Stimulated activated CD4-positive, alpha-beta T cell treated with anti-CD3 and anti-CD28 coated beads, Interleukin-1b, Interleukin-23, amount 100 ng/mL, for 4 hours (primary cell): Measurements from ENCODE around the gene TRIM49D2.
"Not testable (repeated sequence)": the region's sequence is repeated elsewhere in the genome, so short reads cannot be mapped to it uniquely, and the experiment has no call there.

Experiments
- DNase-seq, 2 donors: peaks; one replicate each; pipeline ENCODE4 v3.0.0-alpha.2; 2020; ENCODE audit warnings: low read depth in 2 of 2

Gene TRIM49D2, protein sequence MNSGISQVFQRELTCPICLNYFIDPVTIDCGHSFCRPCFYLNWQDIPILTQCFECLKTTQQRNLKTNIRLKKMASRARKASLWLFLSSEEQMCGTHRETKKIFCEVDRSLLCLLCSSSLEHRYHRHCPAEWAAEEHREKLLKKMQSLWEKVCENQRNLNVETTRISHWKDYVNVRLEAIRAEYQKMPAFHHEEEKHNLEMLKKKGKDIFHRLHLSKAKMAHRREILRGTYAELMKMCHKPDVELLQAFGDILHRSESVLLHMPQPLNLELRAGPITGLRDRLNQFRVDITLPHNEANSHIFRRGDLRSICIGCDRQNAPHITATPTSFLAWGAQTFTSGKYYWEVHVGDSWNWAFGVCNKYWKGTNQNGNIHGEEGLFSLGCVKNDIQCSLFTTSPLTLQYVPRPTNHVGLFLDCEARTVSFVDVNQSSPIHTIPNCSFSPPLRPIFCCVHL

DNA sequence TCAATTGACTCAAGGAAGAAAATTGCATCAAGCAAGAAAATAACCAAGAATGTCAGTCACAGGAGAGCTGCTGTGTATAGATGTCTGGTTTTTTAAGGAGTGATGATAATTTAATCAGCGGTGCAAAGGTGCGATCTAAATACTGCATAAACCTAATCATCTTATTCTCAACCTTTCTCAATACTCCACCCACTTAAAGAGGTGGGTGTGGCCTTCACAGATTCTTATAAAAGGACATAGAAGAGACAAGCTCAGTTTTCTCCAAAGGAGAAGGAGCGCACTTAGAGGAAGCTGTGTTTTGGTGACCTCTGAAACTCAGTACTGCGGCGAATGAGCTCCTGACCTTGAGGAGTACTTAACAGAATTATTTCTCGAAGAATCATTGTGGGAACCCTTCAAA is at the start of gene TRIM49D2:
TSS of gene TRIM49D2 (plus strand) at position 301 of the 400 bp plus-strand sequence. CDS start 2,698 bp downstream, outside the sequence.
- DNase-seq, result not testable (repeated sequence)

DNA sequence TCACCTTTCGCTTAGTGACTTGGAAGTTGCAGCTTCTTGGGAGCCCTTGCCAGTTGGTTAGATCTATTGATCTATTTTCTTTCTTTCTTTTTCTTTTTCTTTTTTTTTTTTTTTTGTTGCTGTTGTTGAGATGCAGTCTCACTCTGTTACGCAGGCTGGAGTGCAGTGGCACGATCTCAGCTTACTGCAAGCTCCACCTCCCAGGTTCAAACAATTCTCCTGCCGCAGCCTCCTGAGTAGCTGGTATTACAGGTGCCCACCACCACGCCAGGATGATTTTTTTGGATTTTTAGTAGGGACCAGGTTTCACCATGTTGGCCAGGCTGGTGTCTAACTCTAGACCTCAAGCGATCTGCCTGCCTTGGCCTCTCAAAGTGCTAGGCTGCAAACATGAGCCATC is 46.4 kb upstream of the TRIM49D2 start:
- DNase-seq, result not testable (repeated sequence)

DNA sequence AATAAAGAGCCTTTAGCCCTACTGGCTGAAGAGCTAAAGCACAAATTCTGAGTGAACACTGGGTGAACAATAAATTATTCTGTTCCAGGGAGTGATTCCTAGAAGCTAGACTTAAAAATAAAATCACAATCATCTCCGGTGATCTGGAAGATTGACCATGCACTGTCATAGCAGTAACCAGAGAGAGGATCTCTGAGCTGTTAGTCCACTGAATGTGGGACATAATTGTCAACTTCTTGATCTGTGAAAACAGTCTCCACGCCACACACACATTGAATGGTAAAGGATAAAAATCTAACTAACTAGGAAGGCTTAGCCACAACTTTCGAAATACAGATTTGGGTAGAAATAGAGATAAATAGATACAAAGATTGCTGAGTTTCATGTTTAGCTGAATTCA is 30.6 kb upstream of the TRIM49D2 start:
- not testable (repeated sequence) for DNase-seq

DNA sequence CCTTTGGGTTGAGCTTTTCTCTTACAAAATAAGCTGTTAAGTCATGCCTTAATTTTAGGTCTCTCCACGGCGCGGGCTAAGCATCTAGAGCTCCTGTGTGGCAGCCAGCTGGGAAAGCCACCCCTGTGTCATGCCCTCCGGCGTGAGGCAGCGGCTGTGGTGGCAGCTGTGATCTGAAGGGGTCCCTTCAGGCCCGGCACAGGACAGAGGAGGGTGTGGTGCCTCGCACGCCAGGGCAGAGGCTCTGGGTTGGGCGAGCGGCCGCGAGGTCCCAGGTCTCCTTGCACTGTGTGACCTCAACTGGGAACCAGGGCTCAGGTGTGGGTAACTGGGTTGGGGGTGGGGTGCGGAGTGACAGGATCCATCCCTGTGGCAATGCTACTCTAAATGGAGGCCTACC is 23.1 kb upstream of the TRIM49D2 start:
- DNase-seq, result not testable (repeated sequence)

DNA sequence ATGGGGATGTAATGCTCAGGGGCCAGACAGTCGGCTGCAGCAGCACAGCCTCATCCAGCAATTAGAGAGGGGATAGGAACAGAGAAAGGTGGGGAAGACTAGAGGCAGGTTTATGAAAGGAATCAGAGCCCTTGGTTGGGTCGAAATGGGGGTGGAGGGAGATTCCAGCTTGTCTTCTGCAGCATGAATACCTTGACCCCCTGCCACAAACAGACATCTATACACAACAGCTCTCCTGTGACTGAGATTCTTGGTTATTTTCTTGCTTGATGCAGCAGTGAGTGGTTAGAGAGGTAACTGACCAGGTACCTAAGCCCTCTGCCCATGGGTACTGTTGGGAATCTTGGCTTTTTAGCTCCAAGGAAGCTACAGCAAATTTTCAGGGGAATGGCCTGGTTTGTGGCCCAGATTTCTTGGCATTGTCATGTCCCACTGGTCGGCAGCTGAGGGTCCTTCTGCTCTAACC is 1.6 kb upstream of the TRIM49D2 start, which contains the start of gene TRIM49D1:
TSS of gene TRIM49D1 (minus strand) at position 51 of the 466 bp plus-strand sequence. CDS start 4,535 bp downstream, outside the sequence.
- no peak for DNase-seq

DNA sequence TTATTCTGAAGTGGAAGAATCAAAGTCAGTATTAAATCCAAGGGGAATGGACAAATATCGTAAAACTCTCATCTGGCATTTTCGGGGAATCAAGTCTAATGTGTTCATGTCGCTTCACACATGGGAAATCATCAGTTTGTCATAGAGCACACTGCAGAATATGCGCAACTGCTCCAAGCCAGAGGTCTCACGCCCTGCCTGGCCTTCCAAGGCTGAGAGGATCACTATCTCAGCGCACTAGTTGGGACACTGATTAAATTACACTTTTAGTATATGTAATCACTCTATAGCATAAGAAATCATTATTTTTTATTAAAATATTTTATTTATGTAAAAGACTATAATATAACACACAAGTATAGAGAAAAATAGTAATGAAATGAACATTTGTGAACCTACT is 37.0 kb downstream of the TRIM49D2 start:
- not testable (repeated sequence) for DNase-seq

DNA sequence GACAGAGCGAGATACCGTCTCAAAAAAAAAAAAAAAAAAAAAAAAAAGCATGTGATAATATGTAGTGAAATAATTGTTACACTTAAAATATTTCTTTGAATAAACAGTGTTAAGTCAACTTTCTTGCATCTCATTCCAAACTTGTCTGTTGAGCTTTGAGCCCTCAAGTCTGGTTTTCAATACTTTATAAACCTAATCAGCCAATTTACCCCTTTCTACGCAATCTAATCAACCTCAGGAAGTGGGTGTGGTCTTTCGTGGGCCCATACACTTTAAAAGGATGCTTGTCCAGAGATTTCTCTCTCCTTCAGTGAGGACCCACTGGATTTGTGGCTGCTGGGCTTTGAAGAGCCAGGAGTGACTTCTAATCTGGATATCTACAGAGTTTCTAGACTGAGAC is 41.9 kb downstream of the TRIM49D2 start, which contains the start of gene TRIM64:
TSS of gene TRIM64 (plus strand) at position 301 of the 400 bp plus-strand sequence. CDS start 2,467 bp downstream, outside the sequence.
- DNase-seq, result not testable (repeated sequence)
